Right renal pelvis (tissue), 4 donors: ENCODE measurements around the gene GATAD2A. TPM values are rescaled to one million over a fixed set of nuclear protein-coding genes. Genes with fewer than 3 reads are reported as not detected.

Experiments
- DNase-seq, 4 donors: peaks; one replicate each; pipeline ENCODE4 v3.0.0-alpha.2; 2013; ENCODE audit warnings: low read depth in 4 of 4, low spot score in 3 of 4, missing footprints in 1 of 4
- polyA plus RNA-seq, 4 donors: library from polyadenylated mRNA; unstranded; fragments of 120-200 nt; gene quantifications; one replicate each; pipeline ENCODE4 v1.2.1, GENCODE V29; 2013; ENCODE audit not compliant: insufficient read length in 4 of 4

Gene GATAD2A
- polyA plus RNA-seq, 4 donors = 45.6 to 51.0 (median 49.8) TPM

DNA sequence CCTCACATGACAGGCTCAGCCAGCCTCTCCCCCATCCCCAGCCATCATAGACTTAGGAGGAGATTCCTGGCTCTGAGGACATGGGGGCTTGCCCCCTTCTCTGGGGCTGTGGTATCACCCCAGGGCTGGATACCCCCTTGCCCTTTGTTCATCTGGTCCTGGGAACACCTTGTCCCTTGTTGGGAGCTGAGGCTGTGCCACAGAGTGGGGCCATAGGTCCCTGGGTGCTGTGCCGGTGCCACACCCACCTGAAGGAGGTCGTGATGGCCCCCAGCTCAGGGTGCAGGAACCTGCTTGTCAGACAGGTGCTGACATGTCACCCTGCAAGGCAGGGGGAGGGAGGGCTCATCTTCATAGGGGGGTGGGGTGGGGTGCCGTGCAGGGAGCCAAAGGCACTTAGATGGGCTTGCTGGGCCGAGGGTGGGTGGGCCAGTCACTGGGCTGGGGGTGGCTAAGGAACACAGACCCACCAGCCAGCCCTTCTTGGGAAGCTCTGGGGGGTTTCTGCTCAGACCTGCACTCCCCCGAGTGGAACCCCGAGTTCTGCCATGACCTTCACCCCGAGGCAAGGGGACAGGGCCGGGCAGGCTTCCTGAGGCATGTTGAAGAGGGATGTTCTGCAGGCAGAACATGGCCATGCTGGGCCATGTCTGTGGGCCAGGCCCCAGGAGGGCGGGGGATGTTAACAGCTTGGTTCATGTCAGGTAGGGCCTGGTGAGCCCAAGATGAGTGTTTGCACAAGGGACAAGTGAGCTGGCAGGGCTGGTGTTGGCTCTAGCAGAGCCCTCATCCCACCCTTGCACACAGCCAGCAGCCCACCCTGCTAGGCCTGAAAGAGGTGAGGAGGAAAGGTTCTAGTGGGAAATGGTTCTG, 81.8 kb downstream of the GATAD2A start:
- DNase-seq = no peak

DNA sequence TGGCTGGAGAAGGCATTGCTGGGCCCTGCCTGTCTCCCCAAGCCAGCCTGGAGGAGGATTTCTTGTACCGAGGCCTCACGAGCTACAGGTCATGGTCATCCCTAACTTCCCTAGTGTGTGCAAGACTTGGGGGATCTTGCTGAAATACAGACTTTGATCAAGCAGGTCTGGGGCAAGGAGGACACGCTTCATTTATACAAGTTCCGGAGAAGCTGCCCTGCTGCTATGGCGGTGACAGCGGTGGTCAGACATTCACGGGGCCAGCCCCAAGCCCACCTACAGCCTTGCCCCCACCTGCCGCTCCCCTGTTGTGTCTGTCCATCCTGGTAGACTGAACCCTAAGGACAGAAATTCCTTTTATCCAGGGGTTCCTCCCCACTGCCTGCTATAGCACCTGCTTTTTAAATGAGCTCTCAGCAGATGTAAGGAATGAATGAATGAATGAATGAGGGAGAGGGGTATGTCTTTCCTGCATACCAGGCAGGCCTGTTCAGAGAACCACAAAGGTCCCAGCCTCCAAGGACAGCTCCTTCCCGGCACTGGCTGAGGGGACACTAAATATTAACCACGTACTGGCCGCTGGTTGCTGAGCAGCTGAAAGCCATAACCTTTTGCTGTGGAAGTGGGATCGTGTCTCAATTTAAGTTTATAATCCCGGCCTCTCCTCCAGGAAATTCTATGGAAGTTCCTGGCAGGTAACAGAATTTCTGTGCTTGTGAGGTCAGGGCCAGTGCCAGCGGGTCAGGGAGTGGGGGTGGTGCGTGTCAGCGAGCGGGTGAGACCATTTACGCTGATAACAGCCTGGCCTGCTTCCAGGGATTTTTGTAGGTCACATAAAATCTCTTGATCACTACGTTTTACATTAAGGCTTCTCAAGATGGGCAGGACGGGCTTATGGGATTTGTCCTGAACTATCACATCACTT, 82.7 kb downstream of the GATAD2A start:
- DNase-seq = no peak

DNA sequence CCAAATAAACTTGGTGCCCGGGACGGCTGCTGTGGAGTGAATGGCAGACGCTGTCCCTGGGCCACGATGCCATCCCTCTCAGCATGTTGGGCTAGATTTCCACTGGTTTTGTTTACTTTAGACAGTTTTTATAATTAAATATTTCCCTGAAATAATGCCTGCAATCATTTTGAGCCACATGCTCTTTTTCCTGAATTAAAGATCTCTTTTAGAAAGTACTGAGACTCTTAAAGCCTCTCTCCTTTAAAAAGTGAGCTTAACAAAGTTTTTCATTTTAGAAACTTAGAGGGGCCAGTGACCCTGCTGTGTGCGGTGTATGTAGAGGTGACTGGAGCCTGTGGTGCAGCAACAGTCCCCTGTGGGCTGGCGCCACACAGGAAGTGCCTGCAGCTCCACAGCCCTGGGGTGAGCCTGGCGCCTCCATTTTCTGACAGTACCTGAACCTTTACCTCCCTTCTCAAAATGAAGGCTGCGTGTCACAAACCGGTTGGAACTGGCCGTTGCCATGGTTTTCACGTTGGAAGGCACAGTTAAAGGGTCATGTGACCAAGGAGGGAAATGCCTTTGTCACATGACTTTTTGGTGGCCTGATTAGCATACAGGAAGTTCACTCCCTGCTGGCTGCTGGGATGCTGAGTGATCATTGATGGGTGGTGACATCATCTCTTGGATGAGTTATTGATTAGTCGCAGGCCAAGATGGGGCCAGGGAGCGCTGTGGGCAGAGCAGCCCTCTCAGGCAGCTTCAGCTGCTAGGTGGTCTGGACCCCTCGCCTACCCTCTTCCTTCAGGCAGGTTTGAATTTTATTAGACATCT, 83.6 kb downstream of the GATAD2A start:
- DNase-seq = peak; percentile 72 to 91 (median 89)

DNA sequence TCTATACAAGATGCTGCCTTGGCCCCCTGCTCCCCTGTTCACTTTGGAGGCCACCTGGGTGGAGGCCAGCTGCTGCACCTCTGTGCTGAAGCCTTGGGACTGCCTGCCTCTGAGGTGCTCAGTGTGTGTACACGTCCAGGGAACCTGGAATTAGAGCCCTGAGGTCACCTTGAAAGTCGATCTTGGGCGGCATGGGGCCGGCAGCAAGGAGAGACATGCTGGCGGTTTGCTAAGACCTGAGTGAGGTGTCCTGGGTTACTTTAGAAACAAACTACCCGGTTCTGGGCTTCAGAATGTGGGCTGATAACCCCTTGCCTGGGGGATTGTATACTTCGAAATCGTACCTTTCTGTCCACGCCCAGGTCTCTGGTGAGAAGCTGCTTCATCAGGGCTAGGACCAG, 84.3 kb downstream of the GATAD2A start:
- DNase-seq = no peak

DNA sequence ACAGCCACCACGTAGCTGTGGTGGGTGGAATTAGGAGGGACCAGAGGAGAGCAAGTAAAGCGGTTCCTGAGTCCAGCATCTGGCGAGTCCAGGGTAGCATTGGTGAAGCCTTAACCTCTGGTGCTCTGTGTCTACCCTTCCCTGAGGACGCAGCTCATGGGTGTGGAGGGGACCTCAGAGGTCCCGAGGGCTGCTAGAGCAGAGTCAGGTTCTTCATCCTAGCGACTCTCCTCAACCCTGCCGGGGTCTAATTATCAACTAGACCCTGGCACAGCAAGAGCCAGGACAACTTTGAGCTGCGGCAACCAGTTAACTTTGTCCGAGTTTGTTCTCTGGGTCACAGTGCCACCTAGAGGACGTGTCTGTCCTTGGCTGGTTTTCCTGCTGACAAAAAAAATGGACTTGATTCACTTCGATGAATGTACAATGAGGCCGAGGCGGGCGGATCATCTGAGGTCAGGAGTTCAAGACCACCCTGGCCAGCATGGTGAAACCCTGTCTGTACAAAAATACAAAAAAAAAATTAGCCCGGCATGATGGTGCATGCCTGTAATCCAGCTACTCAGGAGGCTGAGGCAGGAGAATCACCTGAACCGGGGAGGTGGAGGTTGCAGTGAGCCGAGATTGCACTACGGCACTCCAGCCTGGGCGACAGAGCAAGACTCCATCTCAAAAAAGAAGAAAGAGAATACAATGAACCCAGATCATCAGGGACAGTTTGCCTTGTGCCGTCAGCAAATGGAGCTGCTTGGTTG, 84.9 kb downstream of the GATAD2A start:
- peak; percentile 80 to 85 (median 82) for DNase-seq

DNA sequence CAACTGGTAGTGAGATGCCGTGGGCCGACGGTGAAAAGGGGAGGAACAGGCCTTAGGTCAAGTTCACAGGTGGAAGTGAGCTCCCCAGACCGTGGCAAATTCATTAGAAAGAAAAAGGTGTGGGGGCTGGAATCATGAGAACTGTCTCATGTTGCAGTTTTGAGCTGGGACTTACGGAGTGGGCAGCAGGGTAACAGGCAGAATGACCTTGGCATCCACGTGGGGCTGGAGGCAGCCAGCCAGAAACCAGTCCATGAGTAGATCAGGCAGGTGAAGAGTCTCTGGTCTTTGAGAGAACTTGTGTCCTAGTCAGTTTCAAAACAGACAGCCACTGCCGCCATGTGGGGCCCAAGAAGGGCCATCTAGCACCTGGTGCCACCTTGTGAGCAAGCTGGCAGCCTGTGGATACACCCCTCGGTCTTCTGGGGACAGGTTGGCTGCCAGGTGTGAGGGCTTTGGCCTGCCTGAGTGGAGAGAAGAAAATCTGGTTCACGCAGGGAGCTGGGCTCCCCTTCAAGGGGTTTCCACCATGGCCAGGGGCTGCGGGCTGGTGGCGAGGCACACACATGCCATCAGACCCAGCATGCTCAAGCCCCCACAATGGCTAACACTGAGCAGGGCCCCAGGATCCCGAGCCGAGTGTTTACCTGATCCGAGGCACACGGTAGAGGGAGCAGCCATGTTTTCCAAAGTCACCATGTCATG, 86.0 kb downstream of the GATAD2A start:
- DNase-seq = no peak

DNA sequence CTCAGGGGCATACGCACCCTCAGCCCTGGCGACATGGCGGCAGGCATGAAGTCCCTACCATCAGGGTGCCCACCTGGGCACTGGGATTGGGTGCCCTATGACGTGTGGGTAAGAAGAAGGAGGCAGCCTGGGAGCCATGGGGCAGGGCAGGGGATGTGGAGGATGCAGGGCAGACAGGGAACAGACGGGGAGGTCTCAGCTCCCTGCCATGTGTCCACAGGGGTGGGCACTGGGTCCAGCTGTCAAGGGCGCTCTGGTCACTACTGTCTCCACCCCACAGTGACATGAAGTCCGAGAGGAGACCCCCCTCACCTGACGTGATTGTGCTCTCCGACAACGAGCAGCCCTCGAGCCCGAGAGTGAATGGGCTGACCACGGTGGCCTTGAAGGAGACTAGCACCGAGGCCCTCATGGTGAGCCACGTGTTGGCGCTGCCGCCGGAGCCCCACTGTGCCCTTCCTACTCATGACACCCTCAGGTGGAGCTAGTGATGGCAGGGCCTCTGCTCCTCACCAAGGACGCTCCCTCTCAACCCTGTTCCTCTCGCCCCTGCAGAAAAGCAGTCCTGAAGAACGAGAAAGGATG, 86.6 kb downstream of the GATAD2A start:
- DNase-seq = no peak

DNA sequence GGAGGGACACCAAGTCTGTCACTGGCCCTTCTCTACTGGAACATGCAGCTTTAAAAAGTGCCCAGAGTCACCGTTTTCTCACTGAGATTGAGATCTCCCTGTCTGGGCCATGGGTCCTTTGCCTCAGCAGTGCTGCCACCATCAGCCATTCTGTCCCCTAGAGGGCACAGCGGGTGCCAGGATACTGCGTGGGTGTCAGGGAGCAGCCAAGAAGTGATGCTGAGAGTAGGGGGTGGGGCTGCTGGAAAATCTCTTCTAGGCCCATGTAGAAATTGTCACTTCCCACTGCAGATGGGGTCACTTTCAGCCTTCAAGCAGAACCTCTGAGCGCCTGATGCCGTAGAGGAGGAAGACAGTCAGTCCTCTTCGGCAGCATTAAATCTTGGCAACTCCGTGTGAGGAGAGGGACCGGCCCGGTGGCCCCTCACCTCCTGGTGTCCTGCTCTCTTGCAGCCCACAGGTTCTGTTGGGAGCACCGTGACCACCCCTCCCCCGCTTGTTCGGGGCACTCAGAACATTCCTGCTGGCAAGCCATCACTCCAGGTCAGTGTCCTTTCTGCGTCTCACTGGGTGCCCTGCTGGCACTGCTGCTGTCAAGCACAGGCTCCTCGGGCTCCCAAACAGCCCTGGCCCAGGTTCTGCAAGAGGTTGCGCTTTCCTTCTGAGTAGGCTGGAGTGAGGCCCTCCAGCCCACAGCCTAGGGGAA, 88.5 kb downstream of the GATAD2A start:
- DNase-seq = no peak

DNA sequence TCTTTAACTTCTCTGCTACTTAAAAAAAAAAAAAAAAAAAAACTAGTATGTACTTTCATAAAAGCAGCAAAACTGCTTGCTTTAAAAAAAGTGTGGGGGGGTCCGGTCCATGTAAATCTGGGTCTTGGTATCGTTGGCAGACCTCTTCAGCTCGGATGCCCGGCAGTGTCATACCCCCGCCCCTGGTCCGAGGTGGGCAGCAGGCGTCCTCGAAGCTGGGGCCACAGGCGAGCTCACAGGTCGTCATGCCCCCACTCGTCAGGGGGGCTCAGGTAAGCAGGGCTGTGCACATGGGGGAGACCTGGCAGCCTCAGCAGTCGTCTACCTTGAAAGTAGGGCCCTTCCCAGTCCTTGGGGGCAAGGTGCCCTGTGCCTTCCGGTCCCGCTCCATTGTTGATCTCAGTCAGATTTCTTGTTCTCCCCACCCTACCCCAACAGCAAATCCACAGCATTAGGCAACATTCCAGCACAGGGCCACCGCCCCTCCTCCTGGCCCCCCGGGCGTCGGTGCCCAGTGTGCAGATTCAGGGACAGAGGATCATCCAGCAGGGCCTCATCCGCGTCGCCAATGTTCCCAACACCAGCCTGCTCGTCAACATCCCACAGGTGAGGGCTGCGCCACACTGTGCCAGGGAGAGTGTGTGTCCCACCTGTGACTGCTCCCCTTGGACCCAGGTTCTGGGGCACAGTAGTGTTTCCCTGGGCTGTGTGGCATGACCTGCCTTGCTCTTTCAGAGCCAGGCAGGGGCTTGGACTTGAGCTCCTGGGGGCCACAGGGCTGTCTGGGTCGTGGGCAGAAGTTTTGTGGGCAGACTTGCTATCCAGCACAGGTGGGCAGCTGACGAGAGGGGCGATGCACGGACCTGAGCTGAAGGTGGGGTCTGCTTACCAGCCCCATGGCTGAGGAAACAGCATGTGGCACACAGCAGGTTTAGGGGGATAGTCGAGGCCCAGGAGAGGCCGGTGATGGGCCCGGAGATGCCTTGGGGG, 90.4 kb downstream of the GATAD2A start:
- DNase-seq = no peak

DNA sequence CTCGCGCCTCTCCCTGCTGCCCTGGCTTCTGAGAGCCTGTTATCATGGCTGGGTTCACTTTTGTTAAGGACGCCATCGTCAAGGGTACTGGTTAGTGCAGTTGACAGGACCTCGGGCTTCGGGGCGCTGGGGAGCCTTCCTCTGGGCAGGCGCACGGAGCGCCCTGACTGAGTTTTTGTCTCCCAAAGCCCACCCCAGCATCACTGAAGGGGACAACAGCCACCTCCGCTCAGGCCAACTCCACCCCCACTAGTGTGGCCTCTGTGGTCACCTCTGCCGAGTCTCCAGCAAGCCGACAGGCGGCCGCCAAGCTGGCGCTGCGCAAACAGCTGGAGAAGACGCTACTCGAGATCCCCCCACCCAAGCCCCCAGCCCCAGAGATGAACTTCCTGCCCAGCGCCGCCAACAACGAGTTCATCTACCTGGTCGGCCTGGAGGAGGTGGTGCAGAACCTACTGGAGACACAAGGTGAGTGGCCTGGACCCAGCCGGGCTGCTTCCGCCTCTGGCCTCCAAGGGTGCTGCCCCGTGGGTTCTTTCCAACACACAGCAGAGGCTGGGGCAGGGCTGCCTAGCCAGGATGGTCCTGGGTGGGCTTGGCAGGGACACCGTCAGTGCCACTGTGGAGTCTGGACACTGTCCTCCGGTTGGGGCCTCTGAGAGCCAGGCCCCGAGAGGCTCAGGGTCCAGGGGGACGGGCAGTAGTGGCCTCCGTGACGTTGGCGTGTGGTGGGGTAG, 92.9 kb downstream of the GATAD2A start:
- no peak for DNase-seq

DNA sequence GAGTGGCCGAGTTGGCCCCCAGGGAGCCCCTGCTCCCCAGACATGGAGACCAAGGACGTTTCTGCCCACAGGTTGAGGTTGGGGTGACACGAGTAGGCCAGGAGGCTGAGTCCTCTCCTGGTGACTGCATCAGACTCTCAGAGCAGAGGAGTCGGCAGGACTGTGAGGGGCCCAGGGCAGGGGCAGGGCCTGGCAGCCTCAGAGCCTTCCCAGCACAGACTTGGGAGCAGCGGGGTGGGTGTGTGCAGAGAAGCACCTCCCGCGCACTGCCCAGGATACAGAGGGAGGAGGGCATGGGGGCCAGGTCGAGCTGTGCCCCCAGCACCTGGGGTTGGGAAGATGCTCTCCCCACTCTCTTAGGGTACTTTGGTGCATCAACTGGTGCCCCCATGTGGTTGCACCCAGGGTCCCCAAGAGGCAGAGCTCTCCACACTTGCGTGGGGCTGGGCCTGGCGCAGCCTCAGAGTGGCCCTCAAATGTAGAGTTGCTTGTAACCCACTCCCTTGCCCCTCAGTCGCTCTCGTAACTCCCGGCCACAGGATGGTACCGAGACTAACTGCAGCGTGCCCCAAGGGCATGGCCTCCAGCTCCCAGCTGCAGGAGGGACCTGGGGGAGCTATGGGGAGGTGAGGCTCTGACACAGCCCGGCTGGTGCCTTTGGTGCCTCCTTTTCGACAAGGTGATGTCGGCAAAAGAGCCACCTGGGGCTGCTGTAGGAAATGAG, 94.0 kb downstream of the GATAD2A start:
- no peak for DNase-seq

DNA sequence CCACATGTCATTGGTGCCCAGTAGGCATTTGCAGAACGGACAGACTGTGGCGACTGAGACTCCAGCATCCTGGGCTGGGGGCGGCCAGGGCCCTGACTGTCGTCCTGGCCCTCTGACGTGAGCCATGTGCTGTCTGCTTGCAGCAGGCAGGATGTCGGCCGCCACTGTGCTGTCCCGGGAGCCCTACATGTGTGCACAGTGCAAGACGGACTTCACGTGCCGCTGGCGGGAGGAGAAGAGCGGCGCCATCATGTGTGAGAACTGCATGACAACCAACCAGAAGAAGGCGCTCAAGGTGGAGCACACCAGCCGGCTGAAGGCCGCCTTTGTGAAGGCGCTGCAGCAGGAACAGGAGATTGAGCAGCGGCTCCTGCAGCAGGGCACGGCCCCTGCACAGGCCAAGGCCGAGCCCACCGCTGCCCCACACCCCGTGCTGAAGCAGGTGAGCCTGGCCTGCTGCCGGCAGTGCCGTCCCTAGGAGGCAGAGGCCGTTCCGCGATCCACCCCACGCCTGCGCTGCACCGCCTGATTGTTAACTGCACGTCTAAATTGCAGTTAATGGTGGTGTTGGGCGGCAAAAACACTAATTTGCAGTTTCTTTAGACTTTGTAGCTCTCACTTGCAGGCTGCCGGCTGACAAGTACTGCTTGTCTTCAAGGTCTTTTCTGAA, 95.6 kb downstream of the GATAD2A start:
- DNase-seq = no peak

DNA sequence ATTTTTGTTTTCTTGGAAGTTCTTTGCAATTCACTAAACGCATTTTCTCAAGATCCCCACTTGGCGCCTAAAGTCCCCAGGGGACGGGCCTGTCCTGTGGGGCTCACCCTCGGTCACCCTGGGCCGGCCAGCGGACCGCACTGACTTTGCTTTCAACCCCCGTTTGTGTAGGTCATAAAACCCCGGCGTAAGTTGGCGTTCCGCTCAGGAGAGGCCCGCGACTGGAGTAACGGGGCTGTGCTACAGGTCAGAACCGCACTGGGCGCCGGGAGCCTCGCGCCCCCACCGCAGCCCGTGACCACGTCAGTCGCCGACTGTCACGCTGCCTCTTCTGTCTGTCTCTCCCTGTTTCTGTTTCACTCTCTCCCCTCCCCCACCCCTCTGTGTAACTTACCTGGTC, 96.3 kb downstream of the GATAD2A start:
- DNase-seq = no peak

DNA sequence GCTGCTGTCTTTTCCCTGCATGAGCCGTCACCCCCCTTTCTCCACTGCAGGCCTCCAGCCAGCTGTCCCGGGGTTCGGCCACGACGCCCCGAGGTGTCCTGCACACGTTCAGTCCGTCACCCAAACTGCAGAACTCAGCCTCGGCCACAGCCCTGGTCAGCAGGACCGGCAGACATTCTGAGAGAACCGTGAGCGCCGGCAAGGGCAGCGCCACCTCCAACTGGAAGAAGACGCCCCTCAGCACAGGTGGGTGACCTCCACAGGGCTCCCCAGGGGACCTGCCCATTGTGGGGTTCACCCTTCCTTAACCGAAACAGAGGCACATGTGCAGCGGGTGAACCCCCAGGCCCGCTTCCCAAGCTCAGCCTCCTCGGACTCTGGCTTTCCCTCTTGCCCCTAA, 96.8 kb downstream of the GATAD2A start:
- DNase-seq = no peak
